MCF 10A (cell line): Measurements from ENCODE around the gene PLEKHA6. TPM values are rescaled to one million over a fixed set of nuclear protein-coding genes. Genes with fewer than 3 reads are reported as not detected.

ENCODE experiments used
- BruUV-seq: library from RNA; stranded (reverse); fragments of 400-500 nt; replicated peaks from 2 replicates; lab custom pipeline; 2021; lab: Mats Ljungman, UMichigan
- CTCF ChIA-PET: fragments of 300-600 bp; sonication (Branson Sonifier 250); formaldehyde crosslinking; extraction: SDS; loops from one replicate; lab custom pipeline; 2021; ENCODE audit warnings: antibody characterized with exemption, inconsistent platforms; lab: Yijun Ruan, JAX
- POLR2A ChIA-PET: fragments of 300-600, 350-650 bp; sonication (Branson Sonifier 250); formaldehyde crosslinking; extraction: SDS; loops from one replicate; lab custom pipeline; 2020; ENCODE audit warnings: antibody characterized with exemption, inconsistent platforms; lab: Yijun Ruan, JAX
- DNase-seq: peaks from one replicate; pipeline ENCODE4 v3.0.0-alpha.2; 2018; ENCODE audit not compliant: unreplicated experiment
- H3K27ac Mint-ChIP-seq: one replicate; pipeline ENCODE4 v1.8.0; 2022; ENCODE audit warnings: mild to moderate bottlenecking, low read depth, mixed read lengths; ENCODE audit not compliant: unreplicated experiment
- H3K27me3 Mint-ChIP-seq: one replicate; pipeline ENCODE4 v1.8.0; 2022; ENCODE audit warnings: mixed read lengths; ENCODE audit not compliant: insufficient read depth, unreplicated experiment
- H3K36me3 Mint-ChIP-seq: one replicate; pipeline ENCODE4 v1.8.0; 2022; ENCODE audit warnings: mild to moderate bottlenecking, moderate library complexity, mixed read lengths; ENCODE audit not compliant: insufficient read depth, unreplicated experiment
- H3K4me1 Mint-ChIP-seq: one replicate; pipeline ENCODE4 v1.8.0; 2022; ENCODE audit warnings: mixed read lengths; ENCODE audit not compliant: insufficient read depth, unreplicated experiment
- H3K4me3 Mint-ChIP-seq: one replicate; pipeline ENCODE4 v1.8.0; 2022; ENCODE audit warnings: mild to moderate bottlenecking, moderate library complexity, mixed read lengths; ENCODE audit not compliant: unreplicated experiment
- H3K9me3 Mint-ChIP-seq: one replicate; pipeline ENCODE4 v1.8.0; 2022; ENCODE audit warnings: mixed read lengths; ENCODE audit not compliant: unreplicated experiment
- intact Hi-C: fragments of 100-400 bp; cut with micrococcal nuclease; formaldehyde crosslinking; loops from 2 replicates; pipeline ENCODE4 v1.14.1; 2022
- total RNA-seq: library from RNA; stranded (reverse); gene quantifications from 2 replicates; pipeline ENCODE4 v1.2.3, GENCODE V29; 2022
- TF ChIP-seq, protein P1 (sequence below): fragments of 200-600 bp; IDR thresholded peaks from one replicate; pipeline ENCODE4 v1.8.0; 2022; ENCODE audit warnings: antibody characterized with exemption, mild to moderate bottlenecking; ENCODE audit not compliant: unreplicated experiment

PLEKHA6 gene
- total RNA-seq, 1 experiment from 2014 or later: 75.9 TPM

DNA sequence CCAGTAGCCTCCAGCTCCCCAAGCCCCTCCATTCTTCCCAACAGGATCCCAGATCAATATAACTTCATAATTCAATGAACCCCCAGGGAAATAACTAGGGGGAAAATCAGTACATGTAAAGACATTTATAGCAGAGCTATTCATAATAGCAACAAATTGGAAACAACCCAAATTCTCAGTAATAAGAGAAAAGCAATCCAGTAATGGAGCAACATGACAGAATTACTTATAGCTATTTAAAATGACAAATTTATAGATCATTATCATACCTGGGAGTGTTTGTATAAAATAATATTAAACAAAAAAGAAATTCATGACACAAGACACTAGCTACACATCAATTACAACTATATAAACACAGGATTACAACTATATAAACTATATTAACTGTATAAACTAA is 20.2 kb downstream of the PLEKHA6 start:
- DNase-seq: no peak
- intact Hi-C loops: no loop called here

DNA sequence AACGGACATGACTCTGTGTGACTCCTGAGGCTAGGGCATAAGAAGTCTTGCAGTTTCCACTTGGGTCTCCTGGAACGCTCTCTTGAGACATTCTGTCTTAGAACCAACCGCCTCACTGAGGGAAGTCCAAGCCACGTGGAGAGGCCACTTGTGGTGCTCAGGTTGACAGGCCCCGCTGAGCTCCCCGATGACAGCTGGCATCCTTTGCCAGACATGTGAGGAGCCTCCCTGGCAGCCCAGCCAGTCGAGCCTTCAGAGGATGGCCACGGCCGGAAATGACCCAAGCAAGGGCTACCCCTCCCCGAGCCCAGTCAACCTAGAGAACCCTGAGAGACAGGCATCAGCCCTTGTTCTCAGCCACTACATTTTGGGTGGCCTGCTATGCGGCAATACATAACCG is 20.7 kb downstream of the PLEKHA6 start:
- ChIA-PET CTCF (interaction anchor here (0.7 to 6.7 kb wide), 3 partner anchors 78 to 133 kb away, joined by 3 to 25 read pairs (median 3); no protein-coding TSS in a partner anchor), POLR2A (interaction anchor here (5.6 kb wide), 1 partner anchor 9 kb away, joined by 26 read pairs; no protein-coding TSS in a partner anchor)
- TF ChIP-seq, protein P1, sequence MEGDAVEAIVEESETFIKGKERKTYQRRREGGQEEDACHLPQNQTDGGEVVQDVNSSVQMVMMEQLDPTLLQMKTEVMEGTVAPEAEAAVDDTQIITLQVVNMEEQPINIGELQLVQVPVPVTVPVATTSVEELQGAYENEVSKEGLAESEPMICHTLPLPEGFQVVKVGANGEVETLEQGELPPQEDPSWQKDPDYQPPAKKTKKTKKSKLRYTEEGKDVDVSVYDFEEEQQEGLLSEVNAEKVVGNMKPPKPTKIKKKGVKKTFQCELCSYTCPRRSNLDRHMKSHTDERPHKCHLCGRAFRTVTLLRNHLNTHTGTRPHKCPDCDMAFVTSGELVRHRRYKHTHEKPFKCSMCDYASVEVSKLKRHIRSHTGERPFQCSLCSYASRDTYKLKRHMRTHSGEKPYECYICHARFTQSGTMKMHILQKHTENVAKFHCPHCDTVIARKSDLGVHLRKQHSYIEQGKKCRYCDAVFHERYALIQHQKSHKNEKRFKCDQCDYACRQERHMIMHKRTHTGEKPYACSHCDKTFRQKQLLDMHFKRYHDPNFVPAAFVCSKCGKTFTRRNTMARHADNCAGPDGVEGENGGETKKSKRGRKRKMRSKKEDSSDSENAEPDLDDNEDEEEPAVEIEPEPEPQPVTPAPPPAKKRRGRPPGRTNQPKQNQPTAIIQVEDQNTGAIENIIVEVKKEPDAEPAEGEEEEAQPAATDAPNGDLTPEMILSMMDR: no peak
- intact Hi-C loops: no loop called here
- no peaks in the 10 kb centered on the region for H3K4me1 Mint-ChIP-seq
- H3K4me3 Mint-ChIP-seq: no peak overlapping the region
- no peak overlapping the region for H3K27ac Mint-ChIP-seq
- no TSS peak for BruUV-seq
- H3K9me3 Mint-ChIP-seq: no peaks in the 10 kb centered on the region
- DNase-seq: no peak
- H3K27me3 Mint-ChIP-seq: no peaks in the 10 kb centered on the region
- no peaks in the 10 kb centered on the region for H3K36me3 Mint-ChIP-seq

More for the DNA sequence above, 20.2 kb downstream of the PLEKHA6 start:
- ChIA-PET POLR2A (interaction anchor here (5.6 kb wide), 1 partner anchor 10 kb away, joined by 26 read pairs; no protein-coding TSS in a partner anchor), CTCF (interaction anchor here (0.7 to 7.1 kb wide), 4 partner anchors 23 to 133 kb away, joined by 3 to 76 read pairs (median 14); no protein-coding TSS in a partner anchor)
- TF ChIP-seq, protein P1: no peak
- no peaks in the 10 kb centered on the region for H3K9me3 Mint-ChIP-seq
- no TSS peak for BruUV-seq
- no peak overlapping the region for H3K4me3 Mint-ChIP-seq
- H3K27ac Mint-ChIP-seq: no peak overlapping the region
- no peaks in the 10 kb centered on the region for H3K27me3 Mint-ChIP-seq
- peaks cover under 1% of the 10 kb centered on the region for H3K4me1 Mint-ChIP-seq
- no peaks in the 10 kb centered on the region for H3K36me3 Mint-ChIP-seq

DNA sequence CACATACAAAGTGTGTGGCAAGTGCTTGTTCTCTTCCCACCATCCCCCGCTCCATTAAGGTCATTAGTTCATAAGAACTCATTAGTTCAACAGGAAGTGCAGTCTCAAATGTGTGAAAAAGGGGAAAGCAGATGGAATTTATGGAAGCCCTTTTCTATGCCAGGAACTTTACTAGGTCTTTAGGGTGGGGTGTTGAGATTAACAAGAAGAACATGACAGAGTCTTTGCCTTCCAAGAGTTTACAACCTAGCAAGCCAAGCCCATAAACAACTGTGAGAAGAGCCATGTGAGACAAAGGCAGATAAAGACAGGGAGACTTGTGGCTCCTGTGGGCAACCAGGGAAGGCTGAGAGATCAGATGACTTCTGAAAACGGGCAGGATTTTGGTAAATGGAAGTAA is 21.4 kb downstream of the PLEKHA6 start:
- H3K9me3 Mint-ChIP-seq: no peaks in the 10 kb centered on the region
- no peak for DNase-seq
- no peak overlapping the region for H3K27ac Mint-ChIP-seq
- TF ChIP-seq, protein P1: no peak
- H3K27me3 Mint-ChIP-seq: no peaks in the 10 kb centered on the region
- H3K4me3 Mint-ChIP-seq: no peak overlapping the region
- H3K4me1 Mint-ChIP-seq: no peaks in the 10 kb centered on the region
- H3K36me3 Mint-ChIP-seq: no peaks in the 10 kb centered on the region
- intact Hi-C loops: no loop called here
- ChIA-PET CTCF (interaction anchor here (0.6 to 1.6 kb wide), 2 partner anchors 38 to 241 kb away, joined by 3 read pairs; no protein-coding TSS in a partner anchor), POLR2A (interaction anchor here (0.9 to 1.3 kb wide), 2 partner anchors 14 to 140 kb away, joined by 3 to 5 read pairs; no protein-coding TSS in a partner anchor)
- BruUV-seq: no TSS peak

DNA sequence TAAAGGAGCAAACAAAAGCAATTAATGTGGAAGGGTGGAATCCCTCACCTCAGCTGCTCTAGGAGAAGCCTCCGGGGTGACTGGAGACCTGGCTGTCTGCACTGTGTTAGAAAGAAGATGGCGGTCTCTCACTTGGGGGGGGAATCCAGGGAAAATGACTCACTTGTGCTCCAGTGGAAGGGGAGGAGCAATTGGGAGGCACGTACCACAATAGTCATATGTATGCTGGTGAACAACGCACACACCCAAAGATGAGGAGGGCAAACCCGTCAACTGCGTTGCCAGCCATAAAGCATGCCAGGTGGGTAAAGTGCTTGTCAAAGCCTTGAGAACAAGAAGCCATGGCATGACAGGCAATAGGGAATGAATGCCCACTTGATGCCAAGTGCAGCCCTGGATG is 22.1 kb downstream of the PLEKHA6 start:
- no TSS peak for BruUV-seq
- ChIA-PET CTCF (interaction anchor here (0.7 to 1.6 kb wide), 8 partner anchors 9 to 892 kb away, joined by 3 to 8 read pairs (median 3); no protein-coding TSS in a partner anchor), POLR2A (interaction anchor here (0.7 to 1.3 kb wide), 5 partner anchors 14 to 472 kb away, joined by 3 to 6 read pairs (median 3); no protein-coding TSS in a partner anchor)
- Mint-ChIP-seq H3K4me3 (no peak overlapping the region), H3K4me1 (no peaks in the 10 kb centered on the region), H3K27ac (no peak overlapping the region), H3K9me3 (no peaks in the 10 kb centered on the region), H3K27me3 (no peaks in the 10 kb centered on the region), H3K36me3 (no peaks in the 10 kb centered on the region)
- no peak for DNase-seq
- TF ChIP-seq, protein P1: no peak
- intact Hi-C loops: no loop called here
